Gastrocnemius medialis (tissue), 4 donors: ENCODE results near the gene GCK. TPM values are rescaled to one million over a fixed set of nuclear protein-coding genes. Genes with fewer than 3 reads are reported as not detected.

Experiments
- ATAC-seq, 2 donors: fragments of 150-250 bp; one replicate each; pipeline ENCODE4 v1.9.1; 2016
- DNase-seq, 2 donors: peaks; one replicate each; pipeline ENCODE4 v3.0.0-alpha.2; 2019
- H3K27ac ChIP-seq, 4 donors: fragments of 200-600 bp; sonication (generic); 1 replicate in 1 of 4; 2 replicates in 3 of 4; pipeline ENCODE4 v1.5.1; 2016 to 2018; ENCODE audit warnings: mild to moderate bottlenecking in 2 of 4, moderate library complexity in 1 of 4
- H3K27me3 ChIP-seq, 3 donors: fragments of 200-600 bp; sonication (generic) in 2 of 3; 1 replicate in 1 of 3; 2 replicates in 2 of 3; pipeline versions ENCODE4 v1.5.1 to v1.6.0; 2016 to 2019; ENCODE audit warnings: mild to moderate bottlenecking in 1 of 3, moderate library complexity in 1 of 3
- H3K36me3 ChIP-seq, 2 donors: fragments of 200-600 bp; sonication (generic) in 1 of 2; one replicate each; pipeline ENCODE4 v1.5.1; 2017 to 2018
- H3K4me1 ChIP-seq, 2 donors: fragments of 200-600 bp; sonication (generic) in 1 of 2; one replicate each; pipeline ENCODE4 v1.5.1; 2016 to 2017; ENCODE audit warnings: mild to moderate bottlenecking in 2 of 2
- H3K4me3 ChIP-seq, 4 donors: fragments of 200-600 bp; sonication (generic) in 3 of 4; 1 replicate in 1 of 4; 2 replicates in 3 of 4; pipeline ENCODE4 v1.5.1; 2016 to 2019; ENCODE audit warnings: mild to moderate bottlenecking in 2 of 4
- H3K9me3 ChIP-seq, 3 donors: fragments of 200-600 bp; sonication (generic) in 2 of 3; 1 replicate in 1 of 3; 2 replicates in 2 of 3; pipeline ENCODE4 v1.5.1; 2016 to 2019
- CTCF ChIP-seq, 5 experiments: fragments of 450-650 bp in 3 of 5; fragments of 200-600 bp in 2 of 5; sonication (generic) in 2 of 5; IDR thresholded peaks in 4 of 5; conservative IDR thresholded peaks in 1 of 5; 1 replicate in 4 of 5; 2 replicates in 1 of 5; pipeline ENCODE4 v1.5.1; 2016 to 2019; ENCODE audit warnings: antibody characterized with exemption in 5 of 5, mild to moderate bottlenecking in 3 of 5, moderate library complexity in 3 of 5
- POLR2A ChIP-seq, 2 donors: fragments of 450-650 bp; IDR thresholded peaks; one replicate each; pipeline ENCODE4 v1.6.1; 2017; ENCODE audit warnings: antibody characterized with exemption in 2 of 2, mild to moderate bottlenecking in 2 of 2, moderate library complexity in 2 of 2
- in situ Hi-C, 4 donors: fragments of 200-750 bp; cut with MboI; loops; one replicate each; pipeline versions ENCODE4 v1.15.0 to v1.8.0; 2017; ENCODE audit warnings: low sequenced_read_pairs in 4 of 4
- intact Hi-C: fragments of 100-400 bp; cut with DNase I; formaldehyde crosslinking; loops from one replicate; pipeline ENCODE4 v1.15.1; 2023; ENCODE audit warnings: low total_unique reads
- total RNA-seq, 4 donors: library from RNA; depleted of rRNA; stranded (reverse); fragments of >200 nt; gene quantifications; one replicate each; pipeline versions ENCODE4 v1.1.0 to v1.2.3, GENCODE V29; 2016

Gene GCK
- total RNA-seq, 4 donors from 2014 or later: 0.33 TPM; not detected in 3

GRCh38 chr7:44184206-44184872 is 4.9 kb downstream of the GCK start:
- intact Hi-C loops (no loop called here), in situ Hi-C loops (no loop called here)
- no peaks in the 10 kb centered on the region for H3K27me3 ChIP-seq
- H3K36me3 ChIP-seq: no peaks in the 10 kb centered on the region
- TF ChIP-seq CTCF (IDR thresholded peaks at IDR 0.05 in 4 of 5, conservative IDR thresholded peaks at IDR 0.05 in 1 of 5) (no peak), POLR2A (IDR thresholded peaks at IDR 0.05) (no peak)
- H3K4me3 ChIP-seq: no peak overlapping the region
- peak; percentile 44 to 58 for ATAC-seq
- DNase-seq: no peak
- no peak overlapping the region for H3K27ac ChIP-seq
- no peaks in the 10 kb centered on the region for H3K4me1 ChIP-seq
- H3K9me3 ChIP-seq: no peaks in the 10 kb centered on the region

DNA sequence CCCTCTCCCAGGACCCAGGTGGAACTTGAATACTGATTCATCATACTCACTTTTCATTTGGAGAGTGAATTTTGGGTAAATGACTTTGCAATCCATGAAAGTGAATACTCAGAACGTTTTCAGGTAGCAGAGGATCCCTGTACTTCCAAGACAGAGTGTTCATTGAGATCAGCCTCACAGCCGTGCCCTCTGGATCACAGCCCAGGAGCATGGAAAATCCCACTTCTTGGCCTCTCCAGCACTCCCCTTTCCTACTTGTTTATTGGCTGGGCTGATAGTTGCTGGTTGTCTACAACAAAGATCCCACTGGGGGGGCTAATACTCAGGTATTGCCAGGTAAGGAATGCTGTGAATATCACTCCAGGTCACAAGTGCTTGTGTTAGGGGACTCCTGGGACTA is 5.9 kb downstream of the GCK start:
- Histone ChIP-seq H3K27me3 (no peaks in the 10 kb centered on the region), H3K4me1 (no peaks in the 10 kb centered on the region), H3K27ac (no peak overlapping the region), H3K4me3 (no peak overlapping the region), H3K9me3 (no peaks in the 10 kb centered on the region), H3K36me3 (no peaks in the 10 kb centered on the region)
- in situ Hi-C loops (no loop called here), intact Hi-C loops (no loop called here)
- TF ChIP-seq POLR2A (IDR thresholded peaks at IDR 0.05): no peak
- TF ChIP-seq CTCF (IDR thresholded peaks at IDR 0.05 in 4 of 5, conservative IDR thresholded peaks at IDR 0.05 in 1 of 5): no peak
- ATAC-seq: no peak
- DNase-seq: no peak

DNA sequence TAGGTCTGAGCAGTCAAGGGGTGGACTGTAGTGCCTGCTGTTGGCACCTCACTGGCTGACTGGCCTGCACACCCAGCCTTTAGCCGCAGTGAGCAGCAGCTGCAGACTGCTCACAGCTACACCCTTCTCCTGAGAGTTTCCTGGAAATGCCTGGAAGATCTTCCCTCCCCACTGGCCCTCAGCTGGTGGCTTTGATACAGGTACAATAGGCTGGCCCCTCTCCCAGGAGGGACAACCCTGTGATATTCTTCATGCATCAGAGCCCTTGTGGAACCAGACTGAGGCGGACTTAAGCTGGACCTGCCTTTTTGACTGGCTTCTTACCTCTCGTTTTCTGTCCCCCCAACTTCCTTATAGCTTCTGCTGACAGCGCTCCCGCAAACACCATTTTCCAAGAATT is 6.4 kb downstream of the GCK start:
- H3K27me3 ChIP-seq: no peaks in the 10 kb centered on the region
- H3K4me1 ChIP-seq: no peaks in the 10 kb centered on the region
- in situ Hi-C loops (no loop called here), intact Hi-C loops (no loop called here)
- no peaks in the 10 kb centered on the region for H3K9me3 ChIP-seq
- no peak for ATAC-seq
- H3K36me3 ChIP-seq: no peaks in the 10 kb centered on the region
- H3K4me3 ChIP-seq: no peak overlapping the region
- no peak overlapping the region for H3K27ac ChIP-seq
- DNase-seq: no peak
- TF ChIP-seq POLR2A (IDR thresholded peaks at IDR 0.05) (no peak), CTCF (IDR thresholded peaks at IDR 0.05 in 4 of 5, conservative IDR thresholded peaks at IDR 0.05 in 1 of 5) (no peak)

DNA sequence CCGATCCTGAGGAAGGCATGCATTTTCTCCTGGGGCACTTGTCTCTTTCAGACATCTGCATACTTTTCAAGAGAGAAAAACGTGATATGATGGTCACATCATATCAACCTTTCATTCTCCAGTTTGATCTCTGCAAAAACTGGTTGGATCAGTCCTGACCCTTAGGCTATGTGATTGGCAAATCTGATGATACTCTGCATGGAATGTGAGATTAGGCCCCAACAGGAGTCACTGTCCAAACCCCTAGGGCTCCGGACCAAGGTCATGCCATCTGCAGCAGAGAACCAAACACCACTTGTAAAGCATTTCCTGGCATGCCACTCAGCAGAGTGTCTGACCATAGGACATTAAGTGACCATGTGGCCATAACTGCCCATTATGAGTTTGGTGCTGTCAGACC is 8.6 kb downstream of the GCK start:
- intact Hi-C loops (no loop called here), in situ Hi-C loops (no loop called here)
- H3K4me1 ChIP-seq: no peaks in the 10 kb centered on the region
- H3K36me3 ChIP-seq: no peaks in the 10 kb centered on the region
- ATAC-seq (no peak), DNase-seq (no peak)
- no peak for TF ChIP-seq CTCF (IDR thresholded peaks at IDR 0.05 in 4 of 5, conservative IDR thresholded peaks at IDR 0.05 in 1 of 5)
- no peak for TF ChIP-seq POLR2A (IDR thresholded peaks at IDR 0.05)
- H3K9me3 ChIP-seq: no peaks in the 10 kb centered on the region
- H3K27ac ChIP-seq: no peak overlapping the region
- H3K4me3 ChIP-seq: no peak overlapping the region
- H3K27me3 ChIP-seq: no peaks in the 10 kb centered on the region
